Left cardiac atrium (tissue), 4 donors: Measurements from ENCODE around the gene MAL. TPM values are rescaled to one million over a fixed set of nuclear protein-coding genes. Genes with fewer than 3 reads are reported as not detected.

ENCODE experiments used
- ATAC-seq, 2 donors: fragments of 200-7000 bp; cut with Tn5 transposase; one replicate each; pipeline ENCODE4 v1.9.1; 2020; ENCODE audit warnings: mild to moderate bottlenecking in 2 of 2, moderate library complexity in 2 of 2
- DNase-seq: peaks from one replicate; pipeline ENCODE4 v3.0.0-alpha.2; 2020
- intact Hi-C, 2 donors: fragments of 100-400 bp; cut with DNase I; formaldehyde crosslinking; loops; one replicate each; pipeline versions ENCODE4 v1.14.1 to v1.15.1; 2022 to 2023
- long read RNA-seq: library from polyadenylated mRNA; unstranded; transcript quantifications from one replicate; pipeline ENCODE4 v2.0.0, GENCODE V29; 2021
- total RNA-seq, 2 donors: library from RNA; stranded (reverse); fragmentation: NEBNext Ultra II Directional; extraction: Animal tissue kit (Norgen Biotek cat#: 25700); gene quantifications; one replicate each; pipeline ENCODE4 v1.2.1, GENCODE V29; 2021
- donor health status: DM: no; HTN: yes; CAD: no.
- donor health status: DM: no; HTN: yes; CAD: no; lungs with severe emphysema.
- donor health status: DM: yes; HTN: yes; CAD: no.
- donor health status: Dilated cardiomyopathy.

Gene MAL
- 1 to 10 TPM; 5.8 to 7.8 TPM for total RNA-seq
- long read RNA-seq, partial matches to known transcripts: 0 of 2 reads
- long read RNA-seq, other reads (novel, unspliced or antisense): 2 of 2 reads

GRCh38 chr2:95025406-95026319 is at the start of gene MAL:
MAL (plus strand) TSS chr2:95025708; CDS start chr2:95025793, 85 bp downstream.
- intact Hi-C loops: loop anchor here in 1 of 2 donors (2.0 kb wide), 1 partner anchor 53 kb away; no protein-coding TSS in a partner anchor
- peak; percentile 49 to 64 for ATAC-seq
- no peak for DNase-seq

GRCh38 chr2:94977826-94978225 is 47.7 kb upstream of the MAL start:
- intact Hi-C loops: no loop called here
- ATAC-seq (no peak), DNase-seq (no peak)

GRCh38 chr2:94978917-94979316 is 46.6 kb upstream of the MAL start:
- intact Hi-C loops: no loop called here
- DNase-seq (no peak), ATAC-seq (no peak)

- DNase-seq (no peak), ATAC-seq (no peak)
- intact Hi-C loops: no loop called here
Observed at GRCh38 chr2:94979406-94980375, 45.8 kb upstream of the MAL start.

- ATAC-seq (no peak), DNase-seq (no peak)
- intact Hi-C loops: no loop called here
Observed at GRCh38 chr2:94980406-94980805, 45.1 kb upstream of the MAL start.

- ATAC-seq: no peak
- no peak for DNase-seq
- intact Hi-C loops: no loop called here
Observed at GRCh38 chr2:94982156-94982555, 43.4 kb upstream of the MAL start.

GRCh38 chr2:94982675-94983074 is 42.8 kb upstream of the MAL start:
- ATAC-seq (no peak), DNase-seq (no peak)
- intact Hi-C loops: no loop called here

GRCh38 chr2:94984964-94985575 is 40.4 kb upstream of the MAL start:
- no peak for DNase-seq
- ATAC-seq: no peak
- intact Hi-C loops: no loop called here

- intact Hi-C loops: no loop called here
- DNase-seq (no peak), ATAC-seq (no peak)
Observed at GRCh38 chr2:94985636-94986035, 39.9 kb upstream of the MAL start.

- ATAC-seq: peak; percentile 51 to 71
- DNase-seq: peak; percentile 46
- intact Hi-C loops: no loop called here
Observed at GRCh38 chr2:94986392-94986963, 39.0 kb upstream of the MAL start.

GRCh38 chr2:94987074-94988020 is 38.2 kb upstream of the MAL start:
- ATAC-seq: no peak
- intact Hi-C loops: no loop called here

GRCh38 chr2:94990956-94991355 is 34.6 kb upstream of the MAL start:
- ATAC-seq (no peak), DNase-seq (no peak)
- intact Hi-C loops: no loop called here

More at GRCh38 chr2:94987074-94988020, 38.2 kb upstream of the MAL start:
- DNase-seq: no peak

- ATAC-seq (no peak), DNase-seq (no peak)
- intact Hi-C loops: no loop called here
Observed at GRCh38 chr2:94992360-94992759, 33.1 kb upstream of the MAL start.

- no peak for ATAC-seq
- intact Hi-C loops: no loop called here
Observed at GRCh38 chr2:94993176-94994062, 32.1 kb upstream of the MAL start.

GRCh38 chr2:94994063-94994913 is 31.2 kb upstream of the MAL start:
- ATAC-seq: no peak
- intact Hi-C loops: no loop called here

More at GRCh38 chr2:94993176-94994062, 32.1 kb upstream of the MAL start:
- no peak for DNase-seq

More at GRCh38 chr2:94994063-94994913, 31.2 kb upstream of the MAL start:
- DNase-seq: no peak
